ENCODE data around the gene DCTN2. TPM values are rescaled to one million over a fixed set of nuclear protein-coding genes. Genes with fewer than 3 reads are reported as not detected.

DCTN2 gene
- polyA plus RNA-seq, 1 experiment, result 167 TPM

GRCh38 chr12:57547288-57548012, 458 bp upstream of the DCTN2 start:
- no peak for DNase-seq (ENCODE audit: low read depth)
- TF ChIP-seq, protein P1, sequence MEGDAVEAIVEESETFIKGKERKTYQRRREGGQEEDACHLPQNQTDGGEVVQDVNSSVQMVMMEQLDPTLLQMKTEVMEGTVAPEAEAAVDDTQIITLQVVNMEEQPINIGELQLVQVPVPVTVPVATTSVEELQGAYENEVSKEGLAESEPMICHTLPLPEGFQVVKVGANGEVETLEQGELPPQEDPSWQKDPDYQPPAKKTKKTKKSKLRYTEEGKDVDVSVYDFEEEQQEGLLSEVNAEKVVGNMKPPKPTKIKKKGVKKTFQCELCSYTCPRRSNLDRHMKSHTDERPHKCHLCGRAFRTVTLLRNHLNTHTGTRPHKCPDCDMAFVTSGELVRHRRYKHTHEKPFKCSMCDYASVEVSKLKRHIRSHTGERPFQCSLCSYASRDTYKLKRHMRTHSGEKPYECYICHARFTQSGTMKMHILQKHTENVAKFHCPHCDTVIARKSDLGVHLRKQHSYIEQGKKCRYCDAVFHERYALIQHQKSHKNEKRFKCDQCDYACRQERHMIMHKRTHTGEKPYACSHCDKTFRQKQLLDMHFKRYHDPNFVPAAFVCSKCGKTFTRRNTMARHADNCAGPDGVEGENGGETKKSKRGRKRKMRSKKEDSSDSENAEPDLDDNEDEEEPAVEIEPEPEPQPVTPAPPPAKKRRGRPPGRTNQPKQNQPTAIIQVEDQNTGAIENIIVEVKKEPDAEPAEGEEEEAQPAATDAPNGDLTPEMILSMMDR (IDR thresholded peaks at IDR 0.05; ENCODE audit: insufficient read depth, low read depth, low read length), result no peak
- Histone ChIP-seq H3K36me3 (ENCODE audit: control insufficient read depth, insufficient read depth, low read length) (no peaks in the 10 kb centered on the region), H3K4me3 (ENCODE audit: low read depth, low read length) (peak overlapping the region; percentile 100), H3K27me3 (ENCODE audit: control insufficient read depth, insufficient read depth, low read length) (peaks cover 6% of the 10 kb centered on the region)
- POLR2A ChIA-PET, result interaction anchor here (0.5 to 0.6 kb wide), 4 partner anchors 27 to 526 kb away, joined by 3 to 14 read pairs (median 6); partner anchors contain the start of gene DDIT3
- CTCF ChIA-PET, result interaction anchor here (1.1 kb wide), 1 partner anchor 23 kb away, joined by 3 read pairs; no protein-coding TSS in a partner anchor

DNA sequence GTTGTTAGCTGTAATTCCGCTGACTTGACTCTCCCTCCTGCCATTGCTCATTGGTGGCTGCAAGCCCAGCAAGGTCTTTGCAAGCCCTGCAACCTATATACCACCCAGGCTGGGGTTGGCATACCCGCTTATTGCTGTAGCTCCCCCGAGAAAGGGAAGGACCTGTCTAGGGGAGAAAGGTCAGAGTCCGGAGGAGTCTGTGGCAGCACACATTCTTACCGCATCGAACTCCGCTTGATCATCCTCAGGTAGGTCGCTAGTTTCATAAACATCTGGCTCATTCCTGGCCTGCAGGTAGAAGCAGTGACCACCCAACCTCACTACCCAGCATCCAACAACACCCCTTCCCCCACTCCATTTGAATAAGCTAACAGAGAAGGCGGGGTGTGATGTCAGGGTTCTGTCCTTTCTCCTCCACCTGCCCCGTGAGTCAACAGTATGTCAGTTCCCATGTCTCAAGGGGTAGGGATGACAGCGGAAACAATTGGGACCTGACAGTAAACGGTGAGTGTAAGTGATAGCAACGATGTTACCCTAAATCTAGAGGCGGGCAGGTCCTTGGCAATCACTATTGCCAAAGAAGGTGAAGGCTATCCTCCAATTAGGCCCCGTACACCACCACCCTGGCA, 1.1 kb downstream of the DCTN2 start:
- ChIA-PET CTCF (interaction anchor here (1.0 to 1.1 kb wide), 2 partner anchors 10 to 22 kb away, joined by 3 read pairs; no protein-coding TSS in a partner anchor), POLR2A (interaction anchor here (0.7 kb wide), 1 partner anchor 12 kb away, joined by 3 read pairs; no protein-coding TSS in a partner anchor)
- H3K36me3 ChIP-seq (ENCODE audit: control insufficient read depth, insufficient read depth, low read length), result no peaks in the 10 kb centered on the region

GRCh38 chr12:57543581-57543980, 3.4 kb downstream of the DCTN2 start:
- POLR2A ChIA-PET, result no interaction called here
- no peak for DNase-seq (ENCODE audit: low read depth)
- peaks cover 5% of the 10 kb centered on the region for H3K36me3 ChIP-seq (ENCODE audit: control insufficient read depth, insufficient read depth, low read length)
- CTCF ChIA-PET, result interaction anchor here (1.0 to 1.1 kb wide), 2 partner anchors 13 to 40 kb away, joined by 3 read pairs; no protein-coding TSS in a partner anchor
- TF ChIP-seq, protein P1 (IDR thresholded peaks at IDR 0.05; ENCODE audit: insufficient read depth, low read depth, low read length), result no peak
- peaks cover 2% of the 10 kb centered on the region for H3K27me3 ChIP-seq (ENCODE audit: control insufficient read depth, insufficient read depth, low read length)
- H3K4me3 ChIP-seq (ENCODE audit: low read depth, low read length), result no peak overlapping the region

More for the DNA sequence above, 1.1 kb downstream of the DCTN2 start:
- TF ChIP-seq, protein P1 (IDR thresholded peaks at IDR 0.05; ENCODE audit: insufficient read depth, low read depth, low read length), result no peak
- peaks cover 6% of the 10 kb centered on the region for H3K27me3 ChIP-seq (ENCODE audit: control insufficient read depth, insufficient read depth, low read length)
- peak overlapping the region; percentile 100 for H3K4me3 ChIP-seq (ENCODE audit: low read depth, low read length)
- no peak for DNase-seq (ENCODE audit: low read depth)

GRCh38 chr12:57541717-57542116, 5.3 kb downstream of the DCTN2 start:
- no peaks in the 10 kb centered on the region for H3K27me3 ChIP-seq (ENCODE audit: control insufficient read depth, insufficient read depth, low read length)
- POLR2A ChIA-PET, result no interaction called here
- no peak for DNase-seq (ENCODE audit: low read depth)
- TF ChIP-seq, protein P1 (IDR thresholded peaks at IDR 0.05; ENCODE audit: insufficient read depth, low read depth, low read length), result no peak
- H3K4me3 ChIP-seq (ENCODE audit: low read depth, low read length), result no peak overlapping the region
- peaks cover 5% of the 10 kb centered on the region for H3K36me3 ChIP-seq (ENCODE audit: control insufficient read depth, insufficient read depth, low read length)
- CTCF ChIA-PET, result interaction anchor here (0.6 kb wide), 1 partner anchor 36 kb away, joined by 3 read pairs; no protein-coding TSS in a partner anchor

- Histone ChIP-seq H3K4me3 (ENCODE audit: low read depth, low read length) (no peak overlapping the region), H3K27me3 (ENCODE audit: control insufficient read depth, insufficient read depth, low read length) (no peaks in the 10 kb centered on the region), H3K36me3 (ENCODE audit: control insufficient read depth, insufficient read depth, low read length) (peaks cover 5% of the 10 kb centered on the region)
- ChIA-PET POLR2A (no interaction called here), CTCF (interaction anchor here (1.1 to 1.2 kb wide), 3 partner anchors 43 to 185 kb away, joined by 3 read pairs; no protein-coding TSS in a partner anchor)
- no peak for DNase-seq (ENCODE audit: low read depth)
- TF ChIP-seq, protein P1 (IDR thresholded peaks at IDR 0.05; ENCODE audit: insufficient read depth, low read depth, low read length), result no peak
Observed at GRCh38 chr12:57541001-57541400, 6.0 kb downstream of the DCTN2 start.

Data from BJ (cell line).